GM23338 (cell line): Measurements from ENCODE around the gene BIRC5. TPM values are rescaled to one million over a fixed set of nuclear protein-coding genes. Genes with fewer than 3 reads are reported as not detected.

Source experiments
- ATAC-seq: fragments of 200-7000 bp; cut with Tn5 transposase; 3 replicates; pipeline ENCODE4 v1.9.1; 2020
- DNase-seq: peaks from one replicate; pipeline ENCODE4 v3.0.0-alpha.2; 2015; ENCODE audit warnings: low spot score
- H2AFZ ChIP-seq: fragments of 200-600 bp; sonication (generic); 2 replicates; pipeline ENCODE4 v1.8.0; 2016; ENCODE audit warnings: antibody characterized with exemption, mild to moderate bottlenecking, moderate library complexity
- H3F3A ChIP-seq: fragments of 200-600 bp; sonication (generic); replicated peaks from 2 replicates; pipeline ENCODE4 v1.8.0; 2017; ENCODE audit warnings: antibody characterized with exemption, mixed run types, low read depth
- H3K27ac ChIP-seq: fragments of 200-600 bp; sonication (generic); 2 replicates; pipeline ENCODE4 v1.6.1; 2016; ENCODE audit warnings: low read depth
- H3K27me3 ChIP-seq: fragments of 200-600 bp; sonication (generic); 2 replicates; pipeline ENCODE4 v1.8.0; 2016; ENCODE audit warnings: mild to moderate bottlenecking, mixed run types, moderate library complexity; ENCODE audit not compliant: insufficient read depth
- H3K36me3 ChIP-seq: fragments of 200-600 bp; sonication (generic); 2 replicates; pipeline ENCODE4 v1.8.0; 2016; ENCODE audit warnings: mild to moderate bottlenecking; ENCODE audit not compliant: insufficient read depth
- H3K4me1 ChIP-seq: fragments of 200-600 bp; sonication (generic); 2 replicates; pipeline ENCODE4 v1.8.0; 2016; ENCODE audit warnings: mild to moderate bottlenecking, moderate library complexity; ENCODE audit not compliant: insufficient read depth
- H3K4me2 ChIP-seq: fragments of 200-600 bp; sonication (generic); 2 replicates; pipeline ENCODE4 v1.7.1; 2017; ENCODE audit warnings: mixed run types
- H3K4me3 ChIP-seq: fragments of 200-600 bp; sonication (generic); 2 replicates; pipeline ENCODE4 v1.6.1; 2016; ENCODE audit warnings: mixed run types
- H3K79me2 ChIP-seq: fragments of 200-600 bp; sonication (generic); replicated peaks from 2 replicates; pipeline ENCODE4 v1.8.0; 2017; ENCODE audit warnings: mild to moderate bottlenecking; ENCODE audit not compliant: insufficient read depth
- H3K9me2 ChIP-seq: fragments of 200-600 bp; sonication (generic); 2 replicates; pipeline ENCODE4 v1.8.0; 2017; ENCODE audit not compliant: insufficient read depth
- H4K20me1 ChIP-seq: fragments of 200-600 bp; sonication (generic); replicated peaks from 2 replicates; pipeline ENCODE4 v1.8.0; 2017; ENCODE audit warnings: mild to moderate bottlenecking; ENCODE audit not compliant: insufficient read depth
- H3K27ac Mint-ChIP-seq: 2 replicates; pipeline ENCODE4 v1.8.0; 2020; ENCODE audit warnings: inconsistent platforms, mild to moderate bottlenecking, moderate library complexity, mixed read lengths
- H3K27me3 Mint-ChIP-seq: 3 replicates; pipeline ENCODE4 v1.8.0; 2022; ENCODE audit warnings: low read depth, mild to moderate bottlenecking, moderate library complexity, mixed read lengths, inconsistent platforms; ENCODE audit not compliant: insufficient read depth, poor library complexity
- H3K36me3 Mint-ChIP-seq: 3 replicates; pipeline ENCODE4 v1.8.0; 2021; ENCODE audit warnings: low read depth, mild to moderate bottlenecking, inconsistent platforms, moderate library complexity, mixed read lengths
- H3K4me1 Mint-ChIP-seq: 3 replicates; pipeline ENCODE4 v1.8.0; 2020; ENCODE audit warnings: mild to moderate bottlenecking, inconsistent platforms, mixed read lengths
- H3K4me3 Mint-ChIP-seq: 3 replicates; pipeline ENCODE4 v1.8.0; 2021; ENCODE audit warnings: moderate library complexity, mild to moderate bottlenecking, inconsistent platforms, mixed read lengths
- H3K9me3 Mint-ChIP-seq: 3 replicates; pipeline ENCODE4 v1.8.0; 2020; ENCODE audit warnings: moderate library complexity, mild to moderate bottlenecking, inconsistent platforms, mixed read lengths
- CREB1 ChIP-seq: fragments of 250-450 bp; sonication (Bioruptor Pico); IDR thresholded peaks from 2 replicates; pipeline ENCODE4 v1.5.0; 2020; ENCODE audit warnings: low read depth, mild to moderate bottlenecking, moderate library complexity
- NANOG ChIP-seq: IDR thresholded peaks from 2 replicates; pipeline ENCODE4 v1.6.1; 2016; ENCODE audit warnings: antibody characterized with exemption, borderline replicate concordance
- POLR2AphosphoS5 ChIP-seq: IDR thresholded peaks from 2 replicates; pipeline ENCODE4 v1.6.1; 2016; ENCODE audit warnings: antibody characterized with exemption, low read depth
- STAT1 ChIP-seq: IDR thresholded peaks from one replicate; pipeline ENCODE4 v1.6.1; 2016; ENCODE audit warnings: antibody characterized with exemption; ENCODE audit not compliant: unreplicated experiment
- ZNF114 ChIP-seq: fragments of 250-450 bp; sonication (Bioruptor Pico); IDR thresholded peaks from 2 replicates; pipeline ENCODE4 v1.5.0; 2020; ENCODE audit warnings: mild to moderate bottlenecking, moderate library complexity
- ZNF331 ChIP-seq: fragments of 250-450 bp; sonication (Bioruptor Pico); IDR thresholded peaks from 2 replicates; pipeline ENCODE4 v1.5.0; 2020; ENCODE audit warnings: low read depth, mild to moderate bottlenecking, moderate library complexity
- polyA plus RNA-seq: library from polyadenylated mRNA; unstranded; fragments of >200 nt; fragmentation: Nextera tagmentation; extraction: Ambion mirVana; gene quantifications from 2 replicates; pipeline ENCODE4 v1.2.1, GENCODE V29; 2016
- total RNA-seq: library from RNA; depleted of rRNA; stranded (reverse); fragments of >200 nt; shearing (Covaris generic); gene quantifications from 2 replicates; pipeline ENCODE4 v1.2.3, GENCODE V29; 2014
- TF ChIP-seq, protein P1 (sequence below), 2 experiments: fragments of 200-600 bp in 1 of 2; sonication (generic) in 1 of 2; conservative IDR thresholded peaks; 2 replicates each; pipeline versions ENCODE4 v1.5.1 to v1.6.1; 2016 to 2017; ENCODE audit warnings: antibody characterized with exemption in 2 of 2, low read depth in 2 of 2, mild to moderate bottlenecking in 2 of 2, moderate library complexity in 1 of 2
- TF ChIP-seq, protein P2 (sequence below): IDR thresholded peaks from 2 replicates; pipeline ENCODE4 v1.6.1; 2016; ENCODE audit warnings: antibody characterized with exemption

Gene BIRC5
- total and polyA plus RNA-seq, 2 experiments from 2014 or later: 89.7 to 111 TPM

DNA sequence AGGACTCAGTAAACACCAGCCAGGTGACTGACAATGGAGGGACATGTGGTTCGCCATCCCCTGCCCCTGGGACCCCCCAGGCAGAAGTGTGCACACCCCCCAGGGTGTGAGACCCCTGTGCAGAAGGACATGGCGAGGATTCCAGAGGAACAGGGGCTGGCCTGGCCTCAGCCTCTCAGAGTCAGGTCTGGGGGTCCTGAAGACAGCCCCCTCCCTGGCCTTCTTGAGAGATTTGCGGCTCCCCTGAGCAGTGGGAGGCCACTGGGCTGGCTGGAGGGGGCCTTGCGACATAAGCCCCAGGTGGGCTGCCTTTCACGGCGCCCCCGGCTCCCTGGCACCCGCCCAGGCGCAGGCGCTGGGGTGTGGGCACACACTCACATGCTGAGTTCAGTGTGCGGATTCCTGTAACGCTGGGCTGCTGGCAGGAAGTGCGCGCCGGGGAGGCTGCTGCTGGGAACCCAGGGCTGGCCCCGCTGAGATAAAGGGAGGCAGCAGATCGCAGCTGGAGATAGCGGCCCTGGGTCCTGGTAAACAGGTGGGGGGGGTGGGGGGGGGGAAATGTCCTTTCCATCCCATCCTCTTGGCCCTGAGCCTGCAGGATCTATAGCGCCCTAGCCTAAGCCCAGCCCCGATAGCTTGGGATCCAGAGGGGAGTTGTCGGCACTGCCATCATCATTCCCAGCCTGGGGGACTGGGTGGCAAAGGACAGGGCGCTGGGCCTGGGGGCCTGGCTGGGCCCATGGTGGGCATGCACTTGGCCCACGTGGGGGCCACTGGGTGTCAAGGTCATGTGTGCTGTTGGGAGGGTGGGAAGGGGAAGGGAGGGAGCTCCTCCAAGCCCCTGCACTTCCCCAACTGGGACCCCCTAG, 44.5 kb downstream of the BIRC5 start (continued):
- TF ChIP-seq, protein P1, sequence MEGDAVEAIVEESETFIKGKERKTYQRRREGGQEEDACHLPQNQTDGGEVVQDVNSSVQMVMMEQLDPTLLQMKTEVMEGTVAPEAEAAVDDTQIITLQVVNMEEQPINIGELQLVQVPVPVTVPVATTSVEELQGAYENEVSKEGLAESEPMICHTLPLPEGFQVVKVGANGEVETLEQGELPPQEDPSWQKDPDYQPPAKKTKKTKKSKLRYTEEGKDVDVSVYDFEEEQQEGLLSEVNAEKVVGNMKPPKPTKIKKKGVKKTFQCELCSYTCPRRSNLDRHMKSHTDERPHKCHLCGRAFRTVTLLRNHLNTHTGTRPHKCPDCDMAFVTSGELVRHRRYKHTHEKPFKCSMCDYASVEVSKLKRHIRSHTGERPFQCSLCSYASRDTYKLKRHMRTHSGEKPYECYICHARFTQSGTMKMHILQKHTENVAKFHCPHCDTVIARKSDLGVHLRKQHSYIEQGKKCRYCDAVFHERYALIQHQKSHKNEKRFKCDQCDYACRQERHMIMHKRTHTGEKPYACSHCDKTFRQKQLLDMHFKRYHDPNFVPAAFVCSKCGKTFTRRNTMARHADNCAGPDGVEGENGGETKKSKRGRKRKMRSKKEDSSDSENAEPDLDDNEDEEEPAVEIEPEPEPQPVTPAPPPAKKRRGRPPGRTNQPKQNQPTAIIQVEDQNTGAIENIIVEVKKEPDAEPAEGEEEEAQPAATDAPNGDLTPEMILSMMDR (conservative IDR thresholded peaks at IDR 0.05; ENCODE audit: low read depth in 2 of 2): no peak
- TF ChIP-seq ZNF114 (CRISPR knock-in tag) (no peak), POLR2AphosphoS5 (no peak), STAT1 (no peak), CREB1 (no peak)
- TF ChIP-seq, protein P2, sequence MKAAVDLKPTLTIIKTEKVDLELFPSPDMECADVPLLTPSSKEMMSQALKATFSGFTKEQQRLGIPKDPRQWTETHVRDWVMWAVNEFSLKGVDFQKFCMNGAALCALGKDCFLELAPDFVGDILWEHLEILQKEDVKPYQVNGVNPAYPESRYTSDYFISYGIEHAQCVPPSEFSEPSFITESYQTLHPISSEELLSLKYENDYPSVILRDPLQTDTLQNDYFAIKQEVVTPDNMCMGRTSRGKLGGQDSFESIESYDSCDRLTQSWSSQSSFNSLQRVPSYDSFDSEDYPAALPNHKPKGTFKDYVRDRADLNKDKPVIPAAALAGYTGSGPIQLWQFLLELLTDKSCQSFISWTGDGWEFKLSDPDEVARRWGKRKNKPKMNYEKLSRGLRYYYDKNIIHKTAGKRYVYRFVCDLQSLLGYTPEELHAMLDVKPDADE: no peak

DNA sequence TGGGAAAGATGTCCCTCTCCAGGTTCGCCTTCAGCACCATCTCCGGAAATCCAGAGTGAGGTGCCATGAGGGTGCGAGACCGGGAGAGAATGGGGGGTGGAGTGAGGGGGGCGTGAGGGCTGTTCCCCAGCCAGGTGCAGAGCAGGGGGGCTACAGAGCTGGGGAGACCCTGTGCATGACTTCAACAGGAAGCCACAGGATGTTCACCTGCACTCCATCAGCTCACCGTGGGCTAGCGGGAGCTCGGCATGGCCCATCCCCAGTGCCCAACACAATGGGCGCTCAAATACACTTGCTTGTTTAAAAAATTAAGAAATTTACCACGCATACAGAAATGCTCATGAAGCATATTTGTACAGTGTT, 45.1 kb downstream of the BIRC5 start:
- H2AFZ ChIP-seq: no peak overlapping the region
- H3K79me2 ChIP-seq: no peaks in the 10 kb centered on the region
- no peaks in the 10 kb centered on the region for H3K27me3 ChIP-seq
- H3F3A ChIP-seq: peaks cover 4% of the 10 kb centered on the region
- no peaks in the 10 kb centered on the region for H3K9me2 ChIP-seq
- Mint-ChIP-seq H3K9me3 (no peaks in the 10 kb centered on the region), H3K4me1 (peaks cover 24% of the 10 kb centered on the region), H3K27me3 (peaks cover 8% of the 10 kb centered on the region), H3K4me3 (no peak overlapping the region), H3K36me3 (no peaks in the 10 kb centered on the region), H3K27ac (no peak overlapping the region)
- H3K4me3 ChIP-seq: no peak overlapping the region
- H3K4me1 ChIP-seq: peaks cover 9% of the 10 kb centered on the region; the same call in 1 of the 2 replicates
- no peaks in the 10 kb centered on the region for H3K36me3 ChIP-seq
- TF ChIP-seq ZNF331 (CRISPR knock-in tag) (no peak), ZNF114 (CRISPR knock-in tag) (no peak), NANOG (no peak)
- TF ChIP-seq, protein P2: no peak
- TF ChIP-seq, protein P1 (conservative IDR thresholded peaks at IDR 0.05; ENCODE audit: low read depth in 2 of 2): 0 out of 4 replicates have a peak, but pooled peaks of 1 of the 2 experiments have one; percentile 1
- no peak overlapping the region for H3K27ac ChIP-seq
- DNase-seq (no peak), ATAC-seq (no peak)
- no peak overlapping the region for H3K4me2 ChIP-seq
- no peaks in the 10 kb centered on the region for H4K20me1 ChIP-seq
